Left ventricle myocardium inferior (tissue), 1 donor: ENCODE data around the gene CEP350. TPM values are rescaled to one million over a fixed set of nuclear protein-coding genes. Genes with fewer than 3 reads are reported as not detected.

Experiments used
- DNase-seq: peaks from one replicate; pipeline ENCODE4 v3.0.0-alpha.2; 2020
- H3K27ac ChIP-seq: fragments of 200-600 bp; replicated peaks from 2 replicates; pipeline ENCODE4 v1.8.0; 2021
- H3K27me3 ChIP-seq: fragments of 200-600 bp; 2 replicates; pipeline ENCODE4 v1.8.0; 2021; ENCODE audit warnings: low read depth
- H3K36me3 ChIP-seq: fragments of 200-600 bp; 2 replicates; pipeline ENCODE4 v1.8.0; 2021
- H3K4me1 ChIP-seq: fragments of 200-600 bp; 2 replicates; pipeline ENCODE4 v1.8.0; 2021
- H3K4me3 ChIP-seq: fragments of 200-600 bp; 2 replicates; pipeline ENCODE4 v1.8.0; 2021; ENCODE audit warnings: mild to moderate bottlenecking, moderate library complexity
- H3K9me3 ChIP-seq: fragments of 200-600 bp; replicated peaks from 2 replicates; pipeline ENCODE4 v1.8.0; 2021
- intact Hi-C: fragments of 100-400 bp; cut with micrococcal nuclease; formaldehyde crosslinking; loops from one replicate; pipeline ENCODE4 v1.11.0; 2022
- total RNA-seq: library from RNA; stranded (reverse); fragmentation: NEBNext Ultra II Directional; extraction: Animal tissue kit (Norgen Biotek cat#: 25700); gene quantifications from one replicate; pipeline ENCODE4 v1.2.1, GENCODE V29; 2021
- TF ChIP-seq, protein P1 (sequence below): fragments of 200-600 bp; IDR thresholded peaks from 2 replicates; pipeline ENCODE4 v1.8.0; 2021; ENCODE audit warnings: antibody characterized with exemption, mild to moderate bottlenecking, borderline replicate concordance
- donor health status: DM: no; HTN: yes; CAD: no; lungs with severe emphysema.

The CEP350 gene
- total RNA-seq, 1 donor from 2014 or later, result 34.7 TPM

GRCh38 chr1:179926850-179927205, 27.8 kb upstream of the CEP350 start:
- TF ChIP-seq, protein P1, sequence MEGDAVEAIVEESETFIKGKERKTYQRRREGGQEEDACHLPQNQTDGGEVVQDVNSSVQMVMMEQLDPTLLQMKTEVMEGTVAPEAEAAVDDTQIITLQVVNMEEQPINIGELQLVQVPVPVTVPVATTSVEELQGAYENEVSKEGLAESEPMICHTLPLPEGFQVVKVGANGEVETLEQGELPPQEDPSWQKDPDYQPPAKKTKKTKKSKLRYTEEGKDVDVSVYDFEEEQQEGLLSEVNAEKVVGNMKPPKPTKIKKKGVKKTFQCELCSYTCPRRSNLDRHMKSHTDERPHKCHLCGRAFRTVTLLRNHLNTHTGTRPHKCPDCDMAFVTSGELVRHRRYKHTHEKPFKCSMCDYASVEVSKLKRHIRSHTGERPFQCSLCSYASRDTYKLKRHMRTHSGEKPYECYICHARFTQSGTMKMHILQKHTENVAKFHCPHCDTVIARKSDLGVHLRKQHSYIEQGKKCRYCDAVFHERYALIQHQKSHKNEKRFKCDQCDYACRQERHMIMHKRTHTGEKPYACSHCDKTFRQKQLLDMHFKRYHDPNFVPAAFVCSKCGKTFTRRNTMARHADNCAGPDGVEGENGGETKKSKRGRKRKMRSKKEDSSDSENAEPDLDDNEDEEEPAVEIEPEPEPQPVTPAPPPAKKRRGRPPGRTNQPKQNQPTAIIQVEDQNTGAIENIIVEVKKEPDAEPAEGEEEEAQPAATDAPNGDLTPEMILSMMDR, result no peak
- Histone ChIP-seq H3K27me3 (no peaks in the 10 kb centered on the region), H3K36me3 (no peaks in the 10 kb centered on the region), H3K9me3 (no peaks in the 10 kb centered on the region), H3K4me3 (no peak overlapping the region), H3K27ac (no peak overlapping the region), H3K4me1 (peaks cover 20% of the 10 kb centered on the region)
- no peak for DNase-seq
- intact Hi-C loops, result no loop called here

DNA sequence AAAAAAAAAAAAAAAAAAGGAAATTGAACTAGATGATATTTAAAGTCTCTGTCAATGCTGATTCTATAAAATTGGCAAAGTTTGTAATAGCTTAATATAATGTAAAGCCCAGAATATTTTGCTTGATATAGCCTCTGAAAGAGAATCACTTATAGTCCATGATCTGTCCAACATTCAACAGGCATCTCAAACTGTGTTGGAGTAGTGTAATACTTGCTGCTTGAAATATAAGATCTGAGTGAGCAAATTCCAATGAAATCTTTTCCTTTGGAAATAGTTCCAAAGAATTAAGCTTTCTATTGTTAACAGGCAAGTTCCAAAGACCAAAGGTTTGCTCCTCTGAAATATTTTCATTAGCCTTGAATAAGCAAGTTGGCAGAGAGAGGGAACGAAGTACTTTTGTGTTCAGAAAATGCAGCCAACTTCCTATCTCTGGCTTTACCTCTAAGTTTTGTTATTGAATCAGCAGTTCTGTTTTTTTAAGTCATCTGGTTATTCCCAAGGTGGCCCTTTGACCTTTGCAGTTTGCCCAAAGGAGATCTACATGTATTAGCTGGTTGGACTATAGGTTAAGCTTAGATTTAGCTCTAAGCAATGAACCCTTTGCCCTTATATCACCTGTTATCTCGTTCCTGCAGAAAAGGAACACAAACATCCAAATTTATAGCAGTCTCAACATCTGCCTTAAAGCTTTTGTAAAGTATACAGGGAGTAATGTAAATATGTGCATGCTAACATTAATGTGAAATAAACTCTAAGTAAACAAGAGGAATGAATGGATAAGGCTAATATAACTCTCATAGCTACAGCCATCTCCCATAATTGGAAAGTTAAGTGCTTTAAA, 24.4 kb upstream of the CEP350 start:
- intact Hi-C loops, result no loop called here
- Histone ChIP-seq H3K4me3 (no peak overlapping the region), H3K9me3 (no peaks in the 10 kb centered on the region), H3K4me1 (peaks cover 10% of the 10 kb centered on the region), H3K27me3 (no peaks in the 10 kb centered on the region), H3K27ac (no peak overlapping the region), H3K36me3 (no peaks in the 10 kb centered on the region)
- TF ChIP-seq, protein P1, result no peak
- no peak for DNase-seq

- intact Hi-C loops, result no loop called here
- no peak for DNase-seq
- H3K4me3 ChIP-seq, result no peak overlapping the region
- no peaks in the 10 kb centered on the region for H3K9me3 ChIP-seq
- H3K27ac ChIP-seq, result no peak overlapping the region
- H3K4me1 ChIP-seq, result peaks cover 10% of the 10 kb centered on the region
- no peaks in the 10 kb centered on the region for H3K36me3 ChIP-seq
- TF ChIP-seq, protein P1, result no peak
- H3K27me3 ChIP-seq, result no peaks in the 10 kb centered on the region
These were observed 23.7 kb upstream of the CEP350 start for GRCh38 chr1:179930867-179931266.

- Histone ChIP-seq H3K27ac (no peak overlapping the region), H3K27me3 (no peaks in the 10 kb centered on the region), H3K4me3 (no peak overlapping the region), H3K9me3 (no peaks in the 10 kb centered on the region), H3K36me3 (no peaks in the 10 kb centered on the region), H3K4me1 (peaks cover 10% of the 10 kb centered on the region)
- DNase-seq, result no peak
- intact Hi-C loops, result no loop called here
- TF ChIP-seq, protein P1, result no peak
These were observed 21.4 kb upstream of the CEP350 start for GRCh38 chr1:179933219-179933618.

- TF ChIP-seq, protein P1, result no peak
- intact Hi-C loops, result no loop called here
- H3K9me3 ChIP-seq, result no peaks in the 10 kb centered on the region
These were observed 18.6 kb upstream of the CEP350 start for GRCh38 chr1:179935909-179936496.

More at GRCh38 chr1:179935909-179936496, 18.6 kb upstream of the CEP350 start:
- no peaks in the 10 kb centered on the region for H3K36me3 ChIP-seq
- H3K27ac ChIP-seq, result no peak overlapping the region
- no peak for DNase-seq
- no peaks in the 10 kb centered on the region for H3K27me3 ChIP-seq
- peaks cover under 1% of the 10 kb centered on the region for H3K4me1 ChIP-seq
- H3K4me3 ChIP-seq, result no peak overlapping the region
